T follicular helper cell (primary cell): ENCODE measurements around the gene EXOC3L1.

Source experiments
- DNase-seq: peaks from one replicate; pipeline ENCODE4 v3.0.0-alpha.2; 2020; ENCODE audit warnings: low read depth

Gene EXOC3L1

GRCh38 chr16:67163999-67164558 is 25.9 kb downstream of the EXOC3L1 start:
- no peak for DNase-seq

GRCh38 chr16:67163164-67163998 is 26.6 kb downstream of the EXOC3L1 start:
- DNase-seq = no peak

- no peak for DNase-seq
Observed at GRCh38 chr16:67162506-67163163, 27.3 kb downstream of the EXOC3L1 start.

GRCh38 chr16:67161595-67162058 is 28.3 kb downstream of the EXOC3L1 start:
- no peak for DNase-seq

- peak; percentile 71 for DNase-seq
Observed at GRCh38 chr16:67158637-67159600, 31.0 kb downstream of the EXOC3L1 start.

GRCh38 chr16:67157892-67158635 is 31.9 kb downstream of the EXOC3L1 start:
- DNase-seq = no peak

- DNase-seq = no peak
Observed at GRCh38 chr16:67157106-67157748, 32.7 kb downstream of the EXOC3L1 start.

GRCh38 chr16:67156143-67156844 is 33.6 kb downstream of the EXOC3L1 start:
- no peak for DNase-seq

- DNase-seq = peak; percentile 67
Observed at GRCh38 chr16:67155295-67156142, 34.4 kb downstream of the EXOC3L1 start.

GRCh38 chr16:67154578-67155294 is 35.2 kb downstream of the EXOC3L1 start:
- no peak for DNase-seq

- DNase-seq = no peak
Observed at GRCh38 chr16:67151431-67152097, 38.4 kb downstream of the EXOC3L1 start.

- no peak for DNase-seq
Observed at GRCh38 chr16:67150833-67151396, 39.0 kb downstream of the EXOC3L1 start, which contains the start of gene B3GNT9. B3GNT9 (minus strand) TSS chr16:67150998; CDS start chr16:67150485, 513 bp downstream.

- DNase-seq = no peak
Observed at GRCh38 chr16:67150047-67150832, 39.7 kb downstream of the EXOC3L1 start.

GRCh38 chr16:67149276-67150046 is 40.5 kb downstream of the EXOC3L1 start:
- DNase-seq = no peak

- no peak for DNase-seq
Observed at GRCh38 chr16:67148656-67149275, 41.2 kb downstream of the EXOC3L1 start.
